ENCODE results near the gene FBXL17. TPM values are rescaled to one million over a fixed set of nuclear protein-coding genes. Genes with fewer than 3 reads are reported as not detected.

The FBXL17 gene
- total RNA-seq, 2 donors from 2014 or later = 24.8 to 58.2 TPM

- DNase-seq (ENCODE audit: low spot score) (no peak), ATAC-seq (ENCODE audit: insufficient number of reproducible peaks, low FRiP score, low read depth) (no peak)
- Histone ChIP-seq H3K4me3 (no peak overlapping the region), H3K4me1 (ENCODE audit: control insufficient read depth in 1 of 2, low read depth in 2 of 2) (peaks cover 0 to 4% of the 10 kb centered on the region in 2 donors), H3K27me3 (replicated peaks; ENCODE audit: insufficient read depth) (no peaks in the 10 kb centered on the region), H3K9me3 (no peaks in the 10 kb centered on the region), H3K27ac (no peak overlapping the region), H3K36me3 (no peaks in the 10 kb centered on the region)
- TF ChIP-seq, protein P1, sequence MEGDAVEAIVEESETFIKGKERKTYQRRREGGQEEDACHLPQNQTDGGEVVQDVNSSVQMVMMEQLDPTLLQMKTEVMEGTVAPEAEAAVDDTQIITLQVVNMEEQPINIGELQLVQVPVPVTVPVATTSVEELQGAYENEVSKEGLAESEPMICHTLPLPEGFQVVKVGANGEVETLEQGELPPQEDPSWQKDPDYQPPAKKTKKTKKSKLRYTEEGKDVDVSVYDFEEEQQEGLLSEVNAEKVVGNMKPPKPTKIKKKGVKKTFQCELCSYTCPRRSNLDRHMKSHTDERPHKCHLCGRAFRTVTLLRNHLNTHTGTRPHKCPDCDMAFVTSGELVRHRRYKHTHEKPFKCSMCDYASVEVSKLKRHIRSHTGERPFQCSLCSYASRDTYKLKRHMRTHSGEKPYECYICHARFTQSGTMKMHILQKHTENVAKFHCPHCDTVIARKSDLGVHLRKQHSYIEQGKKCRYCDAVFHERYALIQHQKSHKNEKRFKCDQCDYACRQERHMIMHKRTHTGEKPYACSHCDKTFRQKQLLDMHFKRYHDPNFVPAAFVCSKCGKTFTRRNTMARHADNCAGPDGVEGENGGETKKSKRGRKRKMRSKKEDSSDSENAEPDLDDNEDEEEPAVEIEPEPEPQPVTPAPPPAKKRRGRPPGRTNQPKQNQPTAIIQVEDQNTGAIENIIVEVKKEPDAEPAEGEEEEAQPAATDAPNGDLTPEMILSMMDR (IDR thresholded peaks at IDR 0.05) = peak; percentile 19
Measured at GRCh38 chr5:108148715-108149139, 233.2 kb downstream of the FBXL17 start.

DNA sequence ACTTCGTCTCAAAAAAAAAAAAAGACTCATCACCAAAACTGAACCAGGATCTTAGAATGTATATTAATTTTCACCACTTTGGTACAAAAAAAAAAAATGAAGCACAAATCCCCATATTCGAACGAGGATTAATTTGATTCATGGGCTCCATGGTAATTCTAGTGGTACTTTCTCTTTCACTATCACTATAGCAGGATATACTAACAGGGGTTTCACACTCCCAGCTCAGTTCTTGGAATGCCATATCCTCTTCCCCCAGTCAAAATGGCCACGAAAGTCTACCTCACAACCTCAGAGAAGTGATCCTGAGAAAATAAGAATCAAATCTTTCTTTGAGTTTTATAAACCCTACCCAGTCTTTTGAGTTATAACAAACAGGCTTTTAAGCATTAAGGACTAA lies 235.7 kb downstream of the FBXL17 start:
- no peak for ATAC-seq (ENCODE audit: insufficient number of reproducible peaks, low FRiP score, low read depth)
- DNase-seq (ENCODE audit: low spot score) = no peak
- Histone ChIP-seq H3K27me3 (replicated peaks; ENCODE audit: insufficient read depth) (no peaks in the 10 kb centered on the region), H3K9me3 (no peaks in the 10 kb centered on the region), H3K4me1 (ENCODE audit: control insufficient read depth in 1 of 2, low read depth in 2 of 2) (peaks cover 0 to 4% of the 10 kb centered on the region in 2 donors), H3K4me3 (no peak overlapping the region), H3K27ac (no peak overlapping the region), H3K36me3 (no peaks in the 10 kb centered on the region)
- TF ChIP-seq, protein P1 (IDR thresholded peaks at IDR 0.05) = no peak

DNA sequence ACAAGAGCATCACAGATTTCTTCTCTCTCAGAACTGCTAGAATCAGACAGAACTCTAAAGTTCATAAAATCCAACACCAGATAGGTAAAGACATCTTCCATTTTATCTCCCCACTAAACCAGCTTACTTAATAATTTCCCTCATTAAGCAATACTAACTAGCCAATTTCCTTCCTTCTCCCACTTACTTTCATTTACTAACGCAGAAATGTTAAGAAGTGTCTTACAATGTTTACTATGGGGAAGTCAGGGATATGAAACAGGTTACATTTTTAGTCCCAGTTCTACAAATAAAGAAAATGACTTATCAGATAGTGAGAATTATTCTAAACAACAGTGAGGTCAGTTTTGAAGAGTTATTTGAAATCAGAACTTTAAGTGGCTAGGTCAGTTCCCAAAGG lies 236.5 kb downstream of the FBXL17 start:
- no peak overlapping the region for H3K27ac ChIP-seq
- no peak for DNase-seq (ENCODE audit: low spot score)
- TF ChIP-seq, protein P1 (IDR thresholded peaks at IDR 0.05) = no peak
- ATAC-seq (ENCODE audit: insufficient number of reproducible peaks, low FRiP score, low read depth) = no peak
- no peak overlapping the region for H3K4me3 ChIP-seq
- H3K9me3 ChIP-seq = no peaks in the 10 kb centered on the region
- H3K27me3 ChIP-seq (replicated peaks; ENCODE audit: insufficient read depth) = no peaks in the 10 kb centered on the region
- H3K36me3 ChIP-seq = no peaks in the 10 kb centered on the region
- H3K4me1 ChIP-seq (ENCODE audit: control insufficient read depth in 1 of 2, low read depth in 2 of 2) = peaks cover under 1 to 4% of the 10 kb centered on the region in 2 donors

DNA sequence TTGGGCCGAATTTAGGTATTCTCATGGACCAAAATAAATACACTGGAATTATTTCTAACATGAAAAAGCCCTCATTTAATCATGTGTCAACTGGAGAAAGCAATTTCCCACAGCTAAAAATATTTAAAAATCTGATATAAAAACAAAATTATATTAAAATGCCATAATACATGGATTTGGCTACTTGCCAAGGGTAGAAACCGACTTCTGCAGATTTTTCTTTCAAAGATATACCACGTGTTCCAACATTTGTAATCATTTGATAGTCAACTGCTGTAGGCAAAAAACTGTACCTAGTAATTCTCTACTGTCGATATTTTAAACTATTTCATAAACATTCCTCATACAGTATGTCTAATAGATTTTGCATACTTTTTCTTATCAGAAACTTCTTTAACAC lies 237.6 kb downstream of the FBXL17 start:
- TF ChIP-seq, protein P1 (IDR thresholded peaks at IDR 0.05) = no peak
- H3K4me3 ChIP-seq = no peak overlapping the region
- H3K4me1 ChIP-seq (ENCODE audit: control insufficient read depth in 1 of 2, low read depth in 2 of 2) = peaks cover 10 to 11% of the 10 kb centered on the region in 2 donors
- no peaks in the 10 kb centered on the region for H3K36me3 ChIP-seq
- no peak for ATAC-seq (ENCODE audit: insufficient number of reproducible peaks, low FRiP score, low read depth)
- no peak overlapping the region for H3K27ac ChIP-seq
- no peaks in the 10 kb centered on the region for H3K27me3 ChIP-seq (replicated peaks; ENCODE audit: insufficient read depth)
- no peaks in the 10 kb centered on the region for H3K9me3 ChIP-seq
- DNase-seq (ENCODE audit: low spot score) = no peak

- ATAC-seq (ENCODE audit: insufficient number of reproducible peaks, low FRiP score, low read depth) = no peak
- TF ChIP-seq, protein P1 (IDR thresholded peaks at IDR 0.05) = no peak
- Histone ChIP-seq H3K9me3 (no peaks in the 10 kb centered on the region), H3K36me3 (no peaks in the 10 kb centered on the region), H3K4me3 (no peak overlapping the region), H3K27ac (no peak overlapping the region), H3K27me3 (replicated peaks; ENCODE audit: insufficient read depth) (no peaks in the 10 kb centered on the region), H3K4me1 (ENCODE audit: control insufficient read depth in 1 of 2, low read depth in 2 of 2) (peaks cover 12 to 14% of the 10 kb centered on the region in 2 donors)
- DNase-seq (ENCODE audit: low spot score) = no peak
Measured at GRCh38 chr5:108143581-108143980, 238.3 kb downstream of the FBXL17 start.
